ENCODE data around the gene IPO5.

GRCh38 chr13:97904059-97904458, 49.4 kb upstream of the IPO5 start:
- TF ChIP-seq POLR2A (IDR thresholded peaks at IDR 0.05) = no peak
- no peak for TF ChIP-seq POLR2AphosphoS5 (IDR thresholded peaks at IDR 0.05)
- TF ChIP-seq CTCF (IDR thresholded peaks at IDR 0.05) = no peak
- TF ChIP-seq EP300 (IDR thresholded peaks at IDR 0.05) = no peak

Measured in sigmoid colon (tissue), 4 donors.